Skeletal muscle satellite cell (primary cell): ENCODE data around the gene POLDIP2.

ENCODE experiments used
- H3K27me3 ChIP-seq: 2 replicates; pipeline ENCODE4 v1.7.0; 2013; ENCODE audit warnings: low read length; ENCODE audit not compliant: control insufficient read depth, insufficient read depth
- H3K36me3 ChIP-seq: 2 replicates; pipeline ENCODE4 v1.7.0; 2013; ENCODE audit warnings: mild to moderate bottlenecking, control low read depth, low read length; ENCODE audit not compliant: insufficient read depth
- H3K4me1 ChIP-seq: 2 replicates; pipeline ENCODE4 v1.7.0; 2013; ENCODE audit warnings: low read length; ENCODE audit not compliant: control insufficient read depth, insufficient read depth
- H3K4me2 ChIP-seq: 2 replicates; pipeline ENCODE4 v1.7.0; 2013; ENCODE audit warnings: mild to moderate bottlenecking, low read length
- H3K4me3 ChIP-seq: 2 replicates; pipeline ENCODE4 v1.7.0; 2013; ENCODE audit warnings: low read length
- H3K9ac ChIP-seq: 2 replicates; pipeline ENCODE4 v1.7.0; 2013; ENCODE audit warnings: mild to moderate bottlenecking, low read depth, low read length, moderate library complexity
- H3K9me3 ChIP-seq: replicated peaks from 2 replicates; pipeline ENCODE4 v1.7.0; 2013; ENCODE audit warnings: mild to moderate bottlenecking, control low read depth, low read length

POLDIP2 gene

GRCh38 chr17:28370744-28371103 is 13.4 kb upstream of the POLDIP2 start:
- Histone ChIP-seq H3K9me3 (no peaks in the 10 kb centered on the region), H3K27me3 (no peaks in the 10 kb centered on the region), H3K4me3 (no peak overlapping the region), H3K9ac (peak overlapping the region; percentile 26), H3K4me2 (peak overlapping the region; percentile 95), H3K4me1 (peaks cover 21% of the 10 kb centered on the region), H3K36me3 (no peaks in the 10 kb centered on the region)

- Histone ChIP-seq H3K4me1 (peaks cover 21% of the 10 kb centered on the region), H3K36me3 (no peaks in the 10 kb centered on the region), H3K27me3 (no peaks in the 10 kb centered on the region), H3K4me2 (peak within 1 kb of the TSS; percentile 95), H3K9ac (peak within 1 kb of the TSS; percentile 26), H3K9me3 (no peaks in the 10 kb centered on the region), H3K4me3 (peak within 1 kb of the TSS; percentile 79)
Measured at GRCh38 chr17:28370035-28370743, 12.9 kb upstream of the POLDIP2 start, which contains the start of gene VTN. Gene VTN (minus strand): TSS chr17:28370307. CDS start chr17:28370203, 104 bp downstream.

- H3K4me3 ChIP-seq: no peak overlapping the region
- no peak overlapping the region for H3K4me2 ChIP-seq
Measured at GRCh38 chr17:28369684-28370034, 12.3 kb upstream of the POLDIP2 start.

GRCh38 chr17:28368915-28369683 is 11.8 kb upstream of the POLDIP2 start:
- no peak overlapping the region for H3K4me3 ChIP-seq
- no peaks in the 10 kb centered on the region for H3K27me3 ChIP-seq
- no peak overlapping the region for H3K4me2 ChIP-seq

More at GRCh38 chr17:28369684-28370034, 12.3 kb upstream of the POLDIP2 start:
- H3K4me1 ChIP-seq: peaks cover 21% of the 10 kb centered on the region
- H3K9ac ChIP-seq: no peak overlapping the region
- peaks cover 4% of the 10 kb centered on the region for H3K36me3 ChIP-seq
- H3K27me3 ChIP-seq: no peaks in the 10 kb centered on the region
- no peaks in the 10 kb centered on the region for H3K9me3 ChIP-seq

GRCh38 chr17:28368306-28368831 is 11.0 kb upstream of the POLDIP2 start:
- Histone ChIP-seq H3K4me1 (peaks cover 21% of the 10 kb centered on the region), H3K9ac (no peak overlapping the region), H3K36me3 (peaks cover 8% of the 10 kb centered on the region), H3K4me2 (no peak overlapping the region), H3K27me3 (no peaks in the 10 kb centered on the region), H3K9me3 (no peaks in the 10 kb centered on the region), H3K4me3 (no peak overlapping the region)

More at GRCh38 chr17:28368915-28369683, 11.8 kb upstream of the POLDIP2 start:
- H3K9ac ChIP-seq: no peak overlapping the region
- H3K4me1 ChIP-seq: peaks cover 21% of the 10 kb centered on the region
- peaks cover 6% of the 10 kb centered on the region for H3K36me3 ChIP-seq
- no peaks in the 10 kb centered on the region for H3K9me3 ChIP-seq

GRCh38 chr17:28367641-28368305 is 10.4 kb upstream of the POLDIP2 start:
- no peak overlapping the region for H3K4me3 ChIP-seq
- peaks cover 14% of the 10 kb centered on the region for H3K36me3 ChIP-seq
- no peaks in the 10 kb centered on the region for H3K27me3 ChIP-seq
- H3K9me3 ChIP-seq: no peaks in the 10 kb centered on the region
- no peak overlapping the region for H3K4me2 ChIP-seq
- no peak overlapping the region for H3K9ac ChIP-seq
- peaks cover 15% of the 10 kb centered on the region for H3K4me1 ChIP-seq

- Histone ChIP-seq H3K9ac (no peak overlapping the region), H3K4me1 (peaks cover 4% of the 10 kb centered on the region), H3K4me3 (no peak overlapping the region), H3K4me2 (no peak overlapping the region), H3K9me3 (no peaks in the 10 kb centered on the region), H3K27me3 (no peaks in the 10 kb centered on the region), H3K36me3 (peaks cover 20% of the 10 kb centered on the region)
Measured at GRCh38 chr17:28366605-28367004, 9.3 kb upstream of the POLDIP2 start.

- Histone ChIP-seq H3K4me2 (no peak overlapping the region), H3K4me1 (no peaks in the 10 kb centered on the region), H3K27me3 (no peaks in the 10 kb centered on the region), H3K36me3 (peaks cover 31% of the 10 kb centered on the region), H3K9me3 (no peaks in the 10 kb centered on the region), H3K9ac (no peak overlapping the region), H3K4me3 (no peak overlapping the region)
Measured at GRCh38 chr17:28365487-28365886, 8.2 kb upstream of the POLDIP2 start.

- Histone ChIP-seq H3K27me3 (no peaks in the 10 kb centered on the region), H3K36me3 (peaks cover 37% of the 10 kb centered on the region), H3K4me2 (no peak within 1 kb of the TSS), H3K4me3 (no peak within 1 kb of the TSS), H3K9ac (no peak within 1 kb of the TSS), H3K9me3 (no peaks in the 10 kb centered on the region), H3K4me1 (no peaks in the 10 kb centered on the region)
Measured at GRCh38 chr17:28364665-28365363, 7.5 kb upstream of the POLDIP2 start, which contains the start of gene SEBOX. Gene SEBOX (minus strand): TSS chr17:28365199. CDS start chr17:28365151, 48 bp downstream.

GRCh38 chr17:28363776-28364650 is 6.7 kb upstream of the POLDIP2 start:
- H3K4me3 ChIP-seq: no peak overlapping the region
- H3K4me1 ChIP-seq: no peaks in the 10 kb centered on the region
- no peak overlapping the region for H3K9ac ChIP-seq
- no peaks in the 10 kb centered on the region for H3K27me3 ChIP-seq
- peaks cover 43% of the 10 kb centered on the region for H3K36me3 ChIP-seq
- H3K4me2 ChIP-seq: no peak overlapping the region
- H3K9me3 ChIP-seq: no peaks in the 10 kb centered on the region
